ENCODE results near the gene JMJD8.

JMJD8 gene

GRCh38 chr16:678858-679813 lies 5.0 kb downstream of the JMJD8 start:
- peaks cover 0 to 4% of the 10 kb centered on the region in 2 donors for H3K27me3 ChIP-seq (ENCODE audit: control insufficient read depth in 1 of 2, insufficient read depth in 2 of 2, low read length in 2 of 2)
- H3K27ac ChIP-seq (ENCODE audit: low read length): peak overlapping the region; percentile 53
- H3K4me1 ChIP-seq (ENCODE audit: control insufficient read depth, insufficient read depth, low read length): peaks cover 57% of the 10 kb centered on the region
- peaks cover 12 to 17% of the 10 kb centered on the region in 2 donors for H3K36me3 ChIP-seq (ENCODE audit: control insufficient read depth in 2 of 2, insufficient read depth in 2 of 2, low read length in 2 of 2)
- no peaks in the 10 kb centered on the region for H3K9me3 ChIP-seq (ENCODE audit: control insufficient read depth in 2 of 2, low read length in 2 of 2)
- peak overlapping the region; percentile 60 to 74 for H3K4me3 ChIP-seq (ENCODE audit: low read length in 2 of 2)
- peak overlapping the region; percentile 27 to 62 for H3K9ac ChIP-seq (ENCODE audit: low read length in 2 of 2)

GRCh38 chr16:678209-678857 lies 5.8 kb downstream of the JMJD8 start:
- Histone ChIP-seq H3K9me3 (ENCODE audit: control insufficient read depth in 2 of 2, low read length in 2 of 2) (no peaks in the 10 kb centered on the region), H3K9ac (ENCODE audit: low read length in 2 of 2) (no peak overlapping the region), H3K36me3 (ENCODE audit: control insufficient read depth in 2 of 2, insufficient read depth in 2 of 2, low read length in 2 of 2) (peaks cover 12 to 17% of the 10 kb centered on the region in 2 donors), H3K4me3 (ENCODE audit: low read length in 2 of 2) (no peak overlapping the region), H3K27ac (ENCODE audit: low read length) (no peak overlapping the region), H3K27me3 (ENCODE audit: control insufficient read depth in 1 of 2, insufficient read depth in 2 of 2, low read length in 2 of 2) (peaks cover 0 to 4% of the 10 kb centered on the region in 2 donors), H3K4me1 (ENCODE audit: control insufficient read depth, insufficient read depth, low read length) (peaks cover 50% of the 10 kb centered on the region)

- Histone ChIP-seq H3K4me3 (ENCODE audit: low read length in 2 of 2) (no peak overlapping the region), H3K27ac (ENCODE audit: low read length) (no peak overlapping the region)
Measured at GRCh38 chr16:677316-678190, 6.6 kb downstream of the JMJD8 start.

GRCh38 chr16:676913-677312 lies 7.2 kb downstream of the JMJD8 start:
- Histone ChIP-seq H3K27me3 (ENCODE audit: control insufficient read depth in 1 of 2, insufficient read depth in 2 of 2, low read length in 2 of 2) (peaks cover 0 to 4% of the 10 kb centered on the region in 2 donors), H3K9me3 (ENCODE audit: control insufficient read depth in 2 of 2, low read length in 2 of 2) (no peaks in the 10 kb centered on the region), H3K4me3 (ENCODE audit: low read length in 2 of 2) (no peak overlapping the region), H3K36me3 (ENCODE audit: control insufficient read depth in 2 of 2, insufficient read depth in 2 of 2, low read length in 2 of 2) (peaks cover 11 to 13% of the 10 kb centered on the region in 2 donors), H3K27ac (ENCODE audit: low read length) (no peak overlapping the region), H3K9ac (ENCODE audit: low read length in 2 of 2) (no peak overlapping the region), H3K4me1 (ENCODE audit: control insufficient read depth, insufficient read depth, low read length) (peaks cover 36% of the 10 kb centered on the region)

More at GRCh38 chr16:677316-678190, 6.6 kb downstream of the JMJD8 start:
- Histone ChIP-seq H3K4me1 (ENCODE audit: control insufficient read depth, insufficient read depth, low read length) (peaks cover 42% of the 10 kb centered on the region), H3K9me3 (ENCODE audit: control insufficient read depth in 2 of 2, low read length in 2 of 2) (no peaks in the 10 kb centered on the region), H3K36me3 (ENCODE audit: control insufficient read depth in 2 of 2, insufficient read depth in 2 of 2, low read length in 2 of 2) (peaks cover 11 to 16% of the 10 kb centered on the region in 2 donors), H3K9ac (ENCODE audit: low read length in 2 of 2) (no peak overlapping the region), H3K27me3 (ENCODE audit: control insufficient read depth in 1 of 2, insufficient read depth in 2 of 2, low read length in 2 of 2) (peaks cover 0 to 4% of the 10 kb centered on the region in 2 donors)

GRCh38 chr16:676565-676902 lies 7.6 kb downstream of the JMJD8 start:
- Histone ChIP-seq H3K4me3 (ENCODE audit: low read length in 2 of 2) (no peak overlapping the region), H3K4me1 (ENCODE audit: control insufficient read depth, insufficient read depth, low read length) (peaks cover 32% of the 10 kb centered on the region), H3K36me3 (ENCODE audit: control insufficient read depth in 2 of 2, insufficient read depth in 2 of 2, low read length in 2 of 2) (peaks cover 9 to 10% of the 10 kb centered on the region in 2 donors), H3K27ac (ENCODE audit: low read length) (no peak overlapping the region), H3K27me3 (ENCODE audit: control insufficient read depth in 1 of 2, insufficient read depth in 2 of 2, low read length in 2 of 2) (peaks cover 0 to 4% of the 10 kb centered on the region in 2 donors), H3K9me3 (ENCODE audit: control insufficient read depth in 2 of 2, low read length in 2 of 2) (no peaks in the 10 kb centered on the region), H3K9ac (ENCODE audit: low read length in 2 of 2) (no peak overlapping the region)

GRCh38 chr16:675884-676564 lies 8.1 kb downstream of the JMJD8 start:
- peaks cover 9 to 12% of the 10 kb centered on the region in 2 donors for H3K36me3 ChIP-seq (ENCODE audit: control insufficient read depth in 2 of 2, insufficient read depth in 2 of 2, low read length in 2 of 2)
- peaks cover 0 to 4% of the 10 kb centered on the region in 2 donors for H3K27me3 ChIP-seq (ENCODE audit: control insufficient read depth in 1 of 2, insufficient read depth in 2 of 2, low read length in 2 of 2)
- H3K27ac ChIP-seq (ENCODE audit: low read length): no peak overlapping the region
- peak overlapping the region in 1 of 2 donors; percentile 68 for H3K4me3 ChIP-seq (ENCODE audit: low read length in 2 of 2)
- H3K9me3 ChIP-seq (ENCODE audit: control insufficient read depth in 2 of 2, low read length in 2 of 2): no peaks in the 10 kb centered on the region
- H3K4me1 ChIP-seq (ENCODE audit: control insufficient read depth, insufficient read depth, low read length): peaks cover 27% of the 10 kb centered on the region
- no peak overlapping the region for H3K9ac ChIP-seq (ENCODE audit: low read length in 2 of 2)

GRCh38 chr16:674968-675883 lies 8.9 kb downstream of the JMJD8 start, which contains the start of gene RHBDL1:
Gene RHBDL1 (plus strand): TSS chr16:675671. CDS start chr16:675791, 120 bp downstream.
- peaks cover 0 to 4% of the 10 kb centered on the region in 2 donors for H3K27me3 ChIP-seq (ENCODE audit: control insufficient read depth in 1 of 2, insufficient read depth in 2 of 2, low read length in 2 of 2)
- peaks cover 11 to 13% of the 10 kb centered on the region in 2 donors for H3K36me3 ChIP-seq (ENCODE audit: control insufficient read depth in 2 of 2, insufficient read depth in 2 of 2, low read length in 2 of 2)
- H3K4me3 ChIP-seq (ENCODE audit: low read length in 2 of 2): peak within 1 kb of the TSS in 1 of 2 donors; percentile 68
- peak within 1 kb of the TSS in 1 of 2 donors; percentile 38 for H3K9ac ChIP-seq (ENCODE audit: low read length in 2 of 2)
- H3K4me1 ChIP-seq (ENCODE audit: control insufficient read depth, insufficient read depth, low read length): peaks cover 23% of the 10 kb centered on the region
- no peaks in the 10 kb centered on the region for H3K9me3 ChIP-seq (ENCODE audit: control insufficient read depth in 2 of 2, low read length in 2 of 2)
- no peak within 1 kb of the TSS for H3K27ac ChIP-seq (ENCODE audit: low read length)

GRCh38 chr16:674214-674881 lies 9.8 kb downstream of the JMJD8 start:
- no peak overlapping the region for H3K4me3 ChIP-seq (ENCODE audit: low read length in 2 of 2)
- H3K27me3 ChIP-seq (ENCODE audit: control insufficient read depth in 1 of 2, insufficient read depth in 2 of 2, low read length in 2 of 2): peaks cover 0 to 4% of the 10 kb centered on the region in 2 donors
- peaks cover 13 to 20% of the 10 kb centered on the region in 2 donors for H3K36me3 ChIP-seq (ENCODE audit: control insufficient read depth in 2 of 2, insufficient read depth in 2 of 2, low read length in 2 of 2)
- H3K9me3 ChIP-seq (ENCODE audit: control insufficient read depth in 2 of 2, low read length in 2 of 2): no peaks in the 10 kb centered on the region
- peaks cover 22% of the 10 kb centered on the region for H3K4me1 ChIP-seq (ENCODE audit: control insufficient read depth, insufficient read depth, low read length)
- H3K9ac ChIP-seq (ENCODE audit: low read length in 2 of 2): no peak overlapping the region
- H3K27ac ChIP-seq (ENCODE audit: low read length): no peak overlapping the region

Data from stomach smooth muscle (tissue), 2 donors.